HEK293 (cell line): ENCODE results near the gene OR6B1.

Source experiments
- CTCF ChIP-seq: fragments of 450-650 bp; formaldehyde crosslinking; IDR thresholded peaks from 2 replicates; pipeline ENCODE4 v1.5.1; 2016; ENCODE audit warnings: missing biosample characterization, missing genetic modification characterization
- RBAK ChIP-seq: fragments of 450-650 bp; formaldehyde crosslinking; IDR thresholded peaks from 2 replicates; pipeline ENCODE4 v1.5.1; 2016; ENCODE audit warnings: missing biosample characterization, missing genetic modification characterization

- TF ChIP-seq CTCF (tag by site-specific recombination): no peak
- no peak for TF ChIP-seq RBAK (tag by site-specific recombination)
Observed at GRCh38 chr7:144035385-144035784, 35.3 kb downstream of the OR6B1 start.
